ENCODE measurements around the gene GPATCH8.

DNA sequence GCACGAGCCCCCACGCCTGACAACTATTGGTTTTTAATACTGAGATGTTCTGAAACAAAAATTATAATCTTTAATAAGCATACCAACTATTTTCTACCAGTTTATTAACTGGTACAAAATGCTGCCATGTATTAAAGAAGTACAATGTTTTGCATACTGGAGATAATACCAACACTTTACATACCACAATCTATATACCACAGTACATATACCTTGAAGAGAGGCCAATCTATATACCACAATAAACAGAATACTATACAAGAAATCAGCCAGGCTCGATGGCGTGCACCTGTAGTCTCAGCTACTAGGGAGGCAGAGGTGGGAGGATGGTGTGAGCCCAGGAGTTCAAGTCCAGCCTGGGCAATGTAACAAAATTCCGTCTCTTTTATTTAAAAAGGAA is 9.9 kb downstream of the GPATCH8 start:
- no peak for TF ChIP-seq FUS (optimal IDR thresholded peaks at IDR 0.05; ENCODE audit: low read depth, low read length)
- TF ChIP-seq FOSL1 (tag; conservative IDR thresholded peaks at IDR 0.05), result no peak
- TF ChIP-seq BRCA1 (IDR thresholded peaks at IDR 0.05), result no peak
- no peak for TF ChIP-seq BRCA1 (CRISPR knock-in tag; IDR thresholded peaks at IDR 0.05)
- no peak for TF ChIP-seq CTCF (IDR thresholded peaks at IDR 0.05 in 2 of 3, conservative IDR thresholded peaks at IDR 0.05 in 1 of 3; ENCODE audit: insufficient read depth in 2 of 3, low read depth in 1 of 3, low read length in 3 of 3)

Data from K562 (cell line).